Endothelial cell (in vitro differentiated cells): ENCODE results near the gene JAZF1. TPM values are rescaled to one million over a fixed set of nuclear protein-coding genes. Genes with fewer than 3 reads are reported as not detected.

Experiments used
- DNase-seq: peaks from one replicate; pipeline ENCODE4 v3.0.0; 2021; ENCODE audit warnings: low spot score
- H3K27ac Mint-ChIP-seq: one replicate; pipeline ENCODE4 v1.8.0; 2021; ENCODE audit warnings: mixed read lengths, inconsistent platforms; ENCODE audit not compliant: unreplicated experiment
- H3K27me3 Mint-ChIP-seq: one replicate; pipeline ENCODE4 v1.8.0; 2021; ENCODE audit warnings: mild to moderate bottlenecking, moderate library complexity, mixed read lengths, inconsistent platforms; ENCODE audit not compliant: unreplicated experiment
- H3K36me3 Mint-ChIP-seq: one replicate; pipeline ENCODE4 v1.8.0; 2021; ENCODE audit warnings: mild to moderate bottlenecking, low read depth, mixed read lengths, inconsistent platforms; ENCODE audit not compliant: unreplicated experiment
- H3K4me1 Mint-ChIP-seq: one replicate; pipeline ENCODE4 v1.8.0; 2021; ENCODE audit warnings: mild to moderate bottlenecking, mixed read lengths, inconsistent platforms; ENCODE audit not compliant: unreplicated experiment
- H3K4me3 Mint-ChIP-seq: one replicate; pipeline ENCODE4 v1.8.0; 2021; ENCODE audit warnings: mild to moderate bottlenecking, mixed read lengths, inconsistent platforms; ENCODE audit not compliant: unreplicated experiment
- H3K9me3 Mint-ChIP-seq: one replicate; pipeline ENCODE4 v1.8.0; 2021; ENCODE audit warnings: mixed read lengths, inconsistent platforms; ENCODE audit not compliant: unreplicated experiment
- total RNA-seq: library from RNA; stranded (reverse); fragmentation: NEBNext Ultra II Directional; extraction: Animal tissue kit (Norgen Biotek cat#: 25700); gene quantifications from one replicate; pipeline ENCODE4 v1.2.1, GENCODE V29; 2021; ENCODE audit not compliant: unreplicated experiment
- TF ChIP-seq, protein P1 (sequence below): fragments of 200-600 bp; sonication (generic); IDR thresholded peaks from one replicate; pipeline ENCODE4 v1.5.0; 2021; ENCODE audit warnings: antibody characterized with exemption; ENCODE audit not compliant: unreplicated experiment

Gene JAZF1
- total RNA-seq, 1 donor from 2014 or later, result 8.5 TPM

DNA sequence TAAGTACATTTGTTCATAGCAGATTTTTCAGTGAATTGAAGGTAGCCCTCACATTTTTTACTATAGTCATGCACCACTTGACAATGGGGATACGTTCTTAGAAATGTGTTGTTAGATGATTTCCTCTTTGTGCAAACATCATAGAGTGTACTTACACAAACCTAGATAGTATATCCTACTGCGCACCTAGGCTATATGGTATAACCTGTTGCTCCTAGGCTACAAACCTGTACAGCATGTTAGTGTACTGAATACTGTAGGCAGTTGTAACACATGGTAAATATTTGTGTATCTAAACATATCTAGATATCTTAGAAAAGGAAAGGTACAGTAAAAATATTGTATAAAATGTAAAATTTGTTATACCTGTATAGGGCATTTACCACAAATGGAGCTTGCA is 399.4 kb downstream of the JAZF1 start:
- no peaks in the 10 kb centered on the region for H3K4me1 Mint-ChIP-seq
- TF ChIP-seq, protein P1, sequence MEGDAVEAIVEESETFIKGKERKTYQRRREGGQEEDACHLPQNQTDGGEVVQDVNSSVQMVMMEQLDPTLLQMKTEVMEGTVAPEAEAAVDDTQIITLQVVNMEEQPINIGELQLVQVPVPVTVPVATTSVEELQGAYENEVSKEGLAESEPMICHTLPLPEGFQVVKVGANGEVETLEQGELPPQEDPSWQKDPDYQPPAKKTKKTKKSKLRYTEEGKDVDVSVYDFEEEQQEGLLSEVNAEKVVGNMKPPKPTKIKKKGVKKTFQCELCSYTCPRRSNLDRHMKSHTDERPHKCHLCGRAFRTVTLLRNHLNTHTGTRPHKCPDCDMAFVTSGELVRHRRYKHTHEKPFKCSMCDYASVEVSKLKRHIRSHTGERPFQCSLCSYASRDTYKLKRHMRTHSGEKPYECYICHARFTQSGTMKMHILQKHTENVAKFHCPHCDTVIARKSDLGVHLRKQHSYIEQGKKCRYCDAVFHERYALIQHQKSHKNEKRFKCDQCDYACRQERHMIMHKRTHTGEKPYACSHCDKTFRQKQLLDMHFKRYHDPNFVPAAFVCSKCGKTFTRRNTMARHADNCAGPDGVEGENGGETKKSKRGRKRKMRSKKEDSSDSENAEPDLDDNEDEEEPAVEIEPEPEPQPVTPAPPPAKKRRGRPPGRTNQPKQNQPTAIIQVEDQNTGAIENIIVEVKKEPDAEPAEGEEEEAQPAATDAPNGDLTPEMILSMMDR, result no peak
- no peaks in the 10 kb centered on the region for H3K9me3 Mint-ChIP-seq
- H3K36me3 Mint-ChIP-seq, result no peaks in the 10 kb centered on the region
- DNase-seq, result no peak
- H3K27me3 Mint-ChIP-seq, result no peaks in the 10 kb centered on the region
- no peak overlapping the region for H3K27ac Mint-ChIP-seq
- no peak overlapping the region for H3K4me3 Mint-ChIP-seq

Other genes with a start within 250 kb of the JAZF1 start
- gene CREB5, start 231.7 kb upstream of the JAZF1 start, total RNA-seq, result 5.6 TPM